SU-DHL-6 (cell line): Measurements from ENCODE around the gene MAST1.

Source experiments
- H2AFZ ChIP-seq: fragments of 200-600 bp; sonication (generic); 2 replicates; pipeline ENCODE4 v1.6.1; 2014; ENCODE audit warnings: low read depth, mild to moderate bottlenecking, moderate library complexity, mixed read lengths, antibody characterized with exemption, low read length; ENCODE audit not compliant: severe bottlenecking
- H3F3A ChIP-seq: fragments of 200-600 bp; shearing (Covaris generic); 2 replicates; pipeline ENCODE4 v1.6.0; 2016; ENCODE audit warnings: antibody characterized with exemption, mild to moderate bottlenecking; ENCODE audit not compliant: insufficient read depth
- H3K27ac ChIP-seq: fragments of 200-600 bp; sonication (generic); 2 replicates; pipeline ENCODE4 v1.5.1; 2016; ENCODE audit warnings: low read depth, mild to moderate bottlenecking, low read length, moderate library complexity, mixed read lengths
- H3K27me3 ChIP-seq: fragments of 200-600 bp; sonication (generic), shearing (Covaris generic); 2 replicates; pipeline ENCODE4 v1.6.0; 2014; ENCODE audit warnings: mild to moderate bottlenecking, low read length
- H3K36me3 ChIP-seq: fragments of 200-600 bp; sonication (generic); 2 replicates; pipeline ENCODE4 v1.6.1; 2014; ENCODE audit warnings: mild to moderate bottlenecking, low read length, mixed read lengths
- H3K4me2 ChIP-seq: fragments of 300-600, 200-600 bp; shearing (Covaris generic), sonication (generic); 2 replicates; pipeline ENCODE4 v1.6.0; 2014; ENCODE audit warnings: low read length, low read depth, mild to moderate bottlenecking; ENCODE audit not compliant: poor library complexity, severe bottlenecking
- H3K4me3 ChIP-seq: fragments of 200-600 bp; sonication (generic); 2 replicates; pipeline ENCODE4 v1.5.1; 2014; ENCODE audit warnings: antibody characterized with exemption, low read length, mild to moderate bottlenecking, mixed read lengths; ENCODE audit not compliant: insufficient read depth, poor library complexity, severe bottlenecking
- H3K79me2 ChIP-seq: fragments of 200-600 bp; sonication (generic); 2 replicates; pipeline ENCODE4 v1.6.1; 2014; ENCODE audit warnings: mild to moderate bottlenecking, low read length, moderate library complexity; ENCODE audit not compliant: insufficient read depth
- H3K9ac ChIP-seq: fragments of 200-600 bp; sonication (generic); 2 replicates; pipeline ENCODE4 v1.7.0; 2014; ENCODE audit warnings: mild to moderate bottlenecking, low read length
- H3K9me2 ChIP-seq: fragments of 200-600 bp; sonication (generic); replicated peaks from 2 replicates; pipeline ENCODE4 v1.6.1; 2014; ENCODE audit warnings: low read length; ENCODE audit not compliant: insufficient read depth
- H3K9me3 ChIP-seq: fragments of 200-600 bp; sonication (generic); 2 replicates; pipeline ENCODE4 v1.6.1; 2014; ENCODE audit warnings: low read length, mixed read lengths; ENCODE audit not compliant: insufficient read depth
- H4K20me1 ChIP-seq: fragments of 200-600 bp; sonication (generic); 2 replicates; pipeline ENCODE4 v1.6.1; 2014; ENCODE audit warnings: low read depth, mild to moderate bottlenecking, antibody characterized with exemption, low read length, moderate library complexity, mixed read lengths
- CTCF ChIP-seq: fragments of 200-600 bp; sonication (generic); IDR thresholded peaks from one replicate; pipeline ENCODE4 v1.5.1; 2017; ENCODE audit warnings: antibody characterized with exemption, mild to moderate bottlenecking, low read length, moderate library complexity; ENCODE audit not compliant: insufficient read depth, poor library complexity, severe bottlenecking
- EZH2phosphoT487 ChIP-seq: fragments of 200-600 bp; sonication (generic), shearing (Covaris generic); conservative IDR thresholded peaks from 2 replicates; pipeline ENCODE4 v1.6.1; 2018; ENCODE audit warnings: mild to moderate bottlenecking, antibody characterized with exemption, low read length, moderate library complexity, mixed read lengths

The MAST1 gene

GRCh38 chr19:12847159-12848139, 9.1 kb downstream of the MAST1 start:
- Histone ChIP-seq H3K79me2 (no peaks in the 10 kb centered on the region), H3K4me3 (no peak overlapping the region), H2AFZ (no peak overlapping the region), H3K9ac (no peak overlapping the region), H3K27ac (no peak overlapping the region), H3K36me3 (no peaks in the 10 kb centered on the region), H3K4me2 (peak overlapping the region; percentile 19), H3F3A (no peaks in the 10 kb centered on the region), H3K9me3 (no peaks in the 10 kb centered on the region), H3K27me3 (no peaks in the 10 kb centered on the region), H4K20me1 (no peaks in the 10 kb centered on the region), H3K9me2 (no peaks in the 10 kb centered on the region)
- TF ChIP-seq EZH2phosphoT487 (no peak), CTCF (peak; percentile 80)

GRCh38 chr19:12856653-12857052, 18.3 kb downstream of the MAST1 start:
- Histone ChIP-seq H3K4me3 (no peak overlapping the region), H3K4me2 (no peak overlapping the region), H3K27me3 (no peaks in the 10 kb centered on the region), H3K36me3 (no peaks in the 10 kb centered on the region), H4K20me1 (no peaks in the 10 kb centered on the region), H3K9me2 (no peaks in the 10 kb centered on the region), H3F3A (no peaks in the 10 kb centered on the region; the same call in 1 of the 2 replicates), H3K79me2 (no peaks in the 10 kb centered on the region), H3K9me3 (no peaks in the 10 kb centered on the region), H3K27ac (no peak overlapping the region), H3K9ac (no peak overlapping the region), H2AFZ (no peak overlapping the region)
- TF ChIP-seq CTCF (no peak), EZH2phosphoT487 (no peak)

GRCh38 chr19:12858041-12858928, 20.0 kb downstream of the MAST1 start:
- TF ChIP-seq EZH2phosphoT487 (no peak), CTCF (no peak)
- H3K27me3 ChIP-seq = no peaks in the 10 kb centered on the region
- H4K20me1 ChIP-seq = no peaks in the 10 kb centered on the region
- no peaks in the 10 kb centered on the region; the same call in 1 of the 2 replicates for H3F3A ChIP-seq
- H3K9me2 ChIP-seq = no peaks in the 10 kb centered on the region
- no peaks in the 10 kb centered on the region for H3K36me3 ChIP-seq
- H2AFZ ChIP-seq = no peak overlapping the region
- H3K4me2 ChIP-seq = no peak overlapping the region
- H3K27ac ChIP-seq = no peak overlapping the region
- no peaks in the 10 kb centered on the region for H3K79me2 ChIP-seq
- no peak overlapping the region for H3K9ac ChIP-seq
- H3K4me3 ChIP-seq = no peak overlapping the region
- H3K9me3 ChIP-seq = no peaks in the 10 kb centered on the region
